ENCODE results near the gene VGF. TPM values are rescaled to one million over a fixed set of nuclear protein-coding genes. Genes with fewer than 3 reads are reported as not detected.

VGF gene
- total RNA-seq, 1 donor from 2014 or later, result 8.4 TPM

DNA sequence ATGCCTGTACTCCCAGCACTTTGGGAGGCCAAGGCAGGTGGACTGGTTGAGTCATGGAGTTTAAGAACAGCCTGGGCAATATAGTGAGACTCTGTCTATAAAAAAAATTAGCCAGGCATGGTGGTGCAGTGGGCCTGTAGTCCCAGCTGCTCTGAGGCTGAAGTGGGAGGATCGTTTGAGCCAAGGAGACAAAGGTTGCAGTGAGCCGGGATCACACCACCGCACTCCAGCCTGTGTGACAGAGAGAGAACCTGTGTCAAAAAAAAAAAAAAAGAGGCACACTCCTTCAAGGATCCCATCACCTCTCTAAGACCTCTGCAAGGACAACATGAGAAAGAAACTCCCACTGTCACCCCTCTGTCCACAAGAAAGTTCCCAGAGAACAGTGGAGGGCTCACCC is 10.3 kb upstream of the VGF start:
- DNase-seq, result no peak
- Mint-ChIP-seq H3K27me3 (ENCODE audit: unreplicated experiment) (peaks cover 47% of the 10 kb centered on the region), H3K4me1 (ENCODE audit: low read depth, unreplicated experiment) (peaks cover 5% of the 10 kb centered on the region), H3K4me3 (ENCODE audit: unreplicated experiment) (no peak overlapping the region), H3K36me3 (ENCODE audit: unreplicated experiment) (peaks cover 6% of the 10 kb centered on the region), H3K27ac (ENCODE audit: unreplicated experiment) (no peak overlapping the region), H3K9me3 (ENCODE audit: unreplicated experiment) (peaks cover 3% of the 10 kb centered on the region)
- TF ChIP-seq, protein P1, sequence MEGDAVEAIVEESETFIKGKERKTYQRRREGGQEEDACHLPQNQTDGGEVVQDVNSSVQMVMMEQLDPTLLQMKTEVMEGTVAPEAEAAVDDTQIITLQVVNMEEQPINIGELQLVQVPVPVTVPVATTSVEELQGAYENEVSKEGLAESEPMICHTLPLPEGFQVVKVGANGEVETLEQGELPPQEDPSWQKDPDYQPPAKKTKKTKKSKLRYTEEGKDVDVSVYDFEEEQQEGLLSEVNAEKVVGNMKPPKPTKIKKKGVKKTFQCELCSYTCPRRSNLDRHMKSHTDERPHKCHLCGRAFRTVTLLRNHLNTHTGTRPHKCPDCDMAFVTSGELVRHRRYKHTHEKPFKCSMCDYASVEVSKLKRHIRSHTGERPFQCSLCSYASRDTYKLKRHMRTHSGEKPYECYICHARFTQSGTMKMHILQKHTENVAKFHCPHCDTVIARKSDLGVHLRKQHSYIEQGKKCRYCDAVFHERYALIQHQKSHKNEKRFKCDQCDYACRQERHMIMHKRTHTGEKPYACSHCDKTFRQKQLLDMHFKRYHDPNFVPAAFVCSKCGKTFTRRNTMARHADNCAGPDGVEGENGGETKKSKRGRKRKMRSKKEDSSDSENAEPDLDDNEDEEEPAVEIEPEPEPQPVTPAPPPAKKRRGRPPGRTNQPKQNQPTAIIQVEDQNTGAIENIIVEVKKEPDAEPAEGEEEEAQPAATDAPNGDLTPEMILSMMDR (IDR thresholded peaks at IDR 0.05; ENCODE audit: partially characterized antibody, unreplicated experiment), result no peak

GRCh38 chr7:101174322-101174854 is 9.0 kb upstream of the VGF start:
- DNase-seq, result no peak
- H3K4me3 Mint-ChIP-seq (ENCODE audit: unreplicated experiment), result no peak overlapping the region
- peaks cover 10% of the 10 kb centered on the region for H3K4me1 Mint-ChIP-seq (ENCODE audit: low read depth, unreplicated experiment)
- peaks cover 4% of the 10 kb centered on the region for H3K9me3 Mint-ChIP-seq (ENCODE audit: unreplicated experiment)
- no peak overlapping the region for H3K27ac Mint-ChIP-seq (ENCODE audit: unreplicated experiment)
- peaks cover 6% of the 10 kb centered on the region for H3K36me3 Mint-ChIP-seq (ENCODE audit: unreplicated experiment)
- peaks cover 57% of the 10 kb centered on the region for H3K27me3 Mint-ChIP-seq (ENCODE audit: unreplicated experiment)
- TF ChIP-seq, protein P1 (IDR thresholded peaks at IDR 0.05; ENCODE audit: partially characterized antibody, unreplicated experiment), result no peak

- Mint-ChIP-seq H3K27me3 (ENCODE audit: unreplicated experiment) (peaks cover 60% of the 10 kb centered on the region), H3K4me3 (ENCODE audit: unreplicated experiment) (no peak overlapping the region), H3K36me3 (ENCODE audit: unreplicated experiment) (peaks cover 6% of the 10 kb centered on the region), H3K27ac (ENCODE audit: unreplicated experiment) (no peak overlapping the region), H3K9me3 (ENCODE audit: unreplicated experiment) (peaks cover 7% of the 10 kb centered on the region), H3K4me1 (ENCODE audit: low read depth, unreplicated experiment) (peaks cover 12% of the 10 kb centered on the region)
- DNase-seq, result no peak
- TF ChIP-seq, protein P1 (IDR thresholded peaks at IDR 0.05; ENCODE audit: partially characterized antibody, unreplicated experiment), result no peak
Measured at GRCh38 chr7:101173752-101174244, 8.4 kb upstream of the VGF start.

DNA sequence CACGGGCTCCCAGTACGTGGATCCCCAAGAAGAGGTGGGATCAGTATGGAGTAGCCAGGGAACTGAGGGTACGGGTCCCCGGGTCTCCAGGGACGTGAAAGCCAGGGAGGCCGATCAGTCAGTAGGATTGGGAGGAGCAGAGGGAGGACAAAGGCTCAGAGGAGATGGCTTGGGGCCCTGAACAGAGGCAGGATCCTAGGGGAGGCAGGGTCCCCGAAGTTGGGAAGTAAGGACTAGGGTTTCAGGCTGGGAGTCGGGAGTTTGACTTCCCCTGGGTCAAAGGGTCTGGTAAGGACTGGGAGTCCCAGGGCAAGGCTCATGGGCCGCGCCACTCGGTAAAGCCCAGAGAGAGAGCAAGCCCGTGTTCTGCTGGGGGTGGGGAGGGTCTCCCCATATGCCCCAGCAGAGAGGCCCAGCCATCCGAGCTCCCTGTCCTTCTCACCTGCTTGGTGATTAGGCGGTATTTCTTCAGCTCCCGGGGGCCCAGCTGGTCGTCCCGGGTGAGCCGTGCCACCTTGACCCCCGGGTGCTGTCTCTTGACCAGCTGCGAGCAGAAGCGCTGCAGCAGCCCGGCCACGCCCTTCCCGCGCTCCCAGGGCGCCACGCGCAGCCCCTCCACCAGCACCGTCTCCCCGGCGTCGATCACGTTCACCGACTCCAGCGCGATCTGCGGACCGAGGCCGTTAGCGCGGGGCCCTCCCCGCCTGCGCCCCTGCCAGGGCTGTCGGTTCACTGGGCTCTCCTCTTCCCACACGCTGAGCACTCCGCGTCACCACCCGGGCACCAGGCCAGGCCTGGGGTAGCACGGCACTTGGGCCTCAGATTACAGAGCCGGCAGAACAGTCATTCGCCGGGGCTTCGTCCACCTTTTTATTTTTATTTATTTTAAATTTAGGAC is 7.7 kb upstream of the VGF start:
- H3K36me3 Mint-ChIP-seq (ENCODE audit: unreplicated experiment), result peaks cover 6% of the 10 kb centered on the region
- peaks cover 16% of the 10 kb centered on the region for H3K4me1 Mint-ChIP-seq (ENCODE audit: low read depth, unreplicated experiment)
- peaks cover 62% of the 10 kb centered on the region for H3K27me3 Mint-ChIP-seq (ENCODE audit: unreplicated experiment)
- DNase-seq, result no peak
- peaks cover 10% of the 10 kb centered on the region for H3K9me3 Mint-ChIP-seq (ENCODE audit: unreplicated experiment)
- TF ChIP-seq, protein P1 (IDR thresholded peaks at IDR 0.05; ENCODE audit: partially characterized antibody, unreplicated experiment), result no peak
- no peak overlapping the region for H3K27ac Mint-ChIP-seq (ENCODE audit: unreplicated experiment)
- peak overlapping the region; percentile 73 for H3K4me3 Mint-ChIP-seq (ENCODE audit: unreplicated experiment)
